ENCODE measurements around the gene REEP3.
"Not testable (repeated sequence)": the region's sequence is repeated elsewhere in the genome, so short reads cannot be mapped to it uniquely, and the experiment has no call there.

The REEP3 gene

GRCh38 chr10:63520500-63521415 is at the start of gene REEP3:
Gene REEP3 (plus strand): TSS chr10:63521401. CDS start chr10:63521546, 145 bp downstream.
- peaks cover 37% of the 10 kb centered on the region for H3K4me1 ChIP-seq (ENCODE audit: insufficient read depth, low read length)
- H3K9ac ChIP-seq (ENCODE audit: low read depth, low read length), result peak within 1 kb of the TSS; percentile 73
- H3K9me3 ChIP-seq (ENCODE audit: control insufficient read depth, insufficient read depth, low read length), result no peaks in the 10 kb centered on the region
- peaks cover 2% of the 10 kb centered on the region; the same call in 1 of the 2 replicates for H3K36me3 ChIP-seq (ENCODE audit: insufficient read depth, low read length)

GRCh38 chr10:63474488-63474887 is 46.7 kb upstream of the REEP3 start:
- Histone ChIP-seq H3K36me3 (ENCODE audit: insufficient read depth, low read length) (no peaks in the 10 kb centered on the region), H3K9ac (ENCODE audit: low read depth, low read length) (no peak overlapping the region), H3K4me1 (ENCODE audit: insufficient read depth, low read length) (peaks cover 12% of the 10 kb centered on the region), H3K9me3 (ENCODE audit: control insufficient read depth, insufficient read depth, low read length) (no peaks in the 10 kb centered on the region)

- no peak overlapping the region for H3K9ac ChIP-seq (ENCODE audit: low read depth, low read length)
- H3K36me3 ChIP-seq (ENCODE audit: insufficient read depth, low read length), result no peaks in the 10 kb centered on the region
- no peaks in the 10 kb centered on the region for H3K9me3 ChIP-seq (ENCODE audit: control insufficient read depth, insufficient read depth, low read length)
- H3K4me1 ChIP-seq (ENCODE audit: insufficient read depth, low read length), result peaks cover 12% of the 10 kb centered on the region
Measured at GRCh38 chr10:63477927-63478326, 43.3 kb upstream of the REEP3 start.

- Histone ChIP-seq H3K9me3 (ENCODE audit: control insufficient read depth, insufficient read depth, low read length) (no peaks in the 10 kb centered on the region), H3K9ac (ENCODE audit: low read depth, low read length) (no peak overlapping the region), H3K36me3 (ENCODE audit: insufficient read depth, low read length) (no peaks in the 10 kb centered on the region), H3K4me1 (ENCODE audit: insufficient read depth, low read length) (peaks cover 12% of the 10 kb centered on the region)
Measured at GRCh38 chr10:63478564-63478963, 42.6 kb upstream of the REEP3 start.

- peaks cover 12% of the 10 kb centered on the region for H3K4me1 ChIP-seq (ENCODE audit: insufficient read depth, low read length)
- H3K36me3 ChIP-seq (ENCODE audit: insufficient read depth, low read length), result no peaks in the 10 kb centered on the region
- H3K9me3 ChIP-seq (ENCODE audit: control insufficient read depth, insufficient read depth, low read length), result no peaks in the 10 kb centered on the region
- H3K9ac ChIP-seq (ENCODE audit: low read depth, low read length), result no peak overlapping the region
Measured at GRCh38 chr10:63480237-63480636, 41.0 kb upstream of the REEP3 start.

GRCh38 chr10:63481815-63482421 is 39.3 kb upstream of the REEP3 start:
- H3K9ac ChIP-seq (ENCODE audit: low read depth, low read length), result no peak overlapping the region
- H3K36me3 ChIP-seq (ENCODE audit: insufficient read depth, low read length), result no peaks in the 10 kb centered on the region
- H3K4me1 ChIP-seq (ENCODE audit: insufficient read depth, low read length), result peaks cover 21% of the 10 kb centered on the region
- no peaks in the 10 kb centered on the region for H3K9me3 ChIP-seq (ENCODE audit: control insufficient read depth, insufficient read depth, low read length)

GRCh38 chr10:63483983-63484382 is 37.2 kb upstream of the REEP3 start:
- no peaks in the 10 kb centered on the region for H3K36me3 ChIP-seq (ENCODE audit: insufficient read depth, low read length)
- peaks cover 9% of the 10 kb centered on the region; the same call in 1 of the 2 replicates for H3K4me1 ChIP-seq (ENCODE audit: insufficient read depth, low read length)
- H3K9me3 ChIP-seq (ENCODE audit: control insufficient read depth, insufficient read depth, low read length), result no peaks in the 10 kb centered on the region
- no peak overlapping the region for H3K9ac ChIP-seq (ENCODE audit: low read depth, low read length)

- H3K4me1 ChIP-seq (ENCODE audit: insufficient read depth, low read length), result peaks cover 9% of the 10 kb centered on the region
- no peaks in the 10 kb centered on the region for H3K9me3 ChIP-seq (ENCODE audit: control insufficient read depth, insufficient read depth, low read length)
- no peaks in the 10 kb centered on the region for H3K36me3 ChIP-seq (ENCODE audit: insufficient read depth, low read length)
- H3K9ac ChIP-seq (ENCODE audit: low read depth, low read length), result no peak overlapping the region
Measured at GRCh38 chr10:63487990-63488389, 33.2 kb upstream of the REEP3 start.

GRCh38 chr10:63489838-63490237 is 31.4 kb upstream of the REEP3 start:
- Histone ChIP-seq H3K4me1 (ENCODE audit: insufficient read depth, low read length) (peaks cover 9% of the 10 kb centered on the region), H3K36me3 (ENCODE audit: insufficient read depth, low read length) (no peaks in the 10 kb centered on the region), H3K9me3 (ENCODE audit: control insufficient read depth, insufficient read depth, low read length) (no peaks in the 10 kb centered on the region), H3K9ac (ENCODE audit: low read depth, low read length) (no peak overlapping the region)

GRCh38 chr10:63491588-63492316 is 29.4 kb upstream of the REEP3 start:
- H3K36me3 ChIP-seq (ENCODE audit: insufficient read depth, low read length), result no peaks in the 10 kb centered on the region
- no peaks in the 10 kb centered on the region for H3K9me3 ChIP-seq (ENCODE audit: control insufficient read depth, insufficient read depth, low read length)
- H3K9ac ChIP-seq (ENCODE audit: low read depth, low read length), result no peak overlapping the region
- no peaks in the 10 kb centered on the region; the same call in none of the 2 replicates for H3K4me1 ChIP-seq (ENCODE audit: insufficient read depth, low read length)

- H3K9me3 ChIP-seq (ENCODE audit: control insufficient read depth, insufficient read depth, low read length); H3K9ac ChIP-seq (ENCODE audit: low read depth, low read length); H3K4me1 ChIP-seq (ENCODE audit: insufficient read depth, low read length); H3K36me3 ChIP-seq (ENCODE audit: insufficient read depth, low read length): not testable (repeated sequence)
Measured at GRCh38 chr10:63492317-63492690, 28.9 kb upstream of the REEP3 start.

GRCh38 chr10:63493004-63493403 is 28.2 kb upstream of the REEP3 start:
- no peaks in the 10 kb centered on the region for H3K36me3 ChIP-seq (ENCODE audit: insufficient read depth, low read length)
- H3K9ac ChIP-seq (ENCODE audit: low read depth, low read length), result no peak overlapping the region
- H3K9me3 ChIP-seq (ENCODE audit: control insufficient read depth, insufficient read depth, low read length), result no peaks in the 10 kb centered on the region
- no peaks in the 10 kb centered on the region; the same call in none of the 2 replicates for H3K4me1 ChIP-seq (ENCODE audit: insufficient read depth, low read length)

- H3K36me3 ChIP-seq (ENCODE audit: insufficient read depth, low read length), result no peaks in the 10 kb centered on the region
- H3K9ac ChIP-seq (ENCODE audit: low read depth, low read length), result no peak overlapping the region
- H3K4me1 ChIP-seq (ENCODE audit: insufficient read depth, low read length), result no peaks in the 10 kb centered on the region; the same call in none of the 2 replicates
- no peaks in the 10 kb centered on the region for H3K9me3 ChIP-seq (ENCODE audit: control insufficient read depth, insufficient read depth, low read length)
Measured at GRCh38 chr10:63494951-63495350, 26.2 kb upstream of the REEP3 start.

GRCh38 chr10:63496561-63496960 is 24.6 kb upstream of the REEP3 start:
- H3K36me3 ChIP-seq (ENCODE audit: insufficient read depth, low read length), result no peaks in the 10 kb centered on the region
- no peaks in the 10 kb centered on the region; the same call in none of the 2 replicates for H3K4me1 ChIP-seq (ENCODE audit: insufficient read depth, low read length)
- no peak overlapping the region for H3K9ac ChIP-seq (ENCODE audit: low read depth, low read length)
- H3K9me3 ChIP-seq (ENCODE audit: control insufficient read depth, insufficient read depth, low read length), result no peaks in the 10 kb centered on the region
